Naive thymus-derived CD8-positive, alpha-beta T cell (primary cell): ENCODE data around the gene CGB1. TPM values are rescaled to one million over a fixed set of nuclear protein-coding genes. Genes with fewer than 3 reads are reported as not detected.
"Not testable (repeated sequence)": the region's sequence is repeated elsewhere in the genome, so short reads cannot be mapped to it uniquely, and the experiment has no call there.

Experiments used
- ATAC-seq, 2 donors: fragments of 150-1000 bp; cut with Tn5 transposase in 1 of 2; sonication (Bioruptor Pico), chemical (Tn5 transposase) in 1 of 2; 1 replicate in 1 of 2; 2 replicates in 1 of 2; pipeline ENCODE4 v1.10.0; 2021; ENCODE audit warnings: mild to moderate bottlenecking in 2 of 2, moderate library complexity in 2 of 2
- POLR2A ChIA-PET: fragments of 350-600 bp; sonication (Branson Sonifier 250); formaldehyde crosslinking; loops from one replicate; lab custom pipeline; 2021; ENCODE audit warnings: antibody characterized with exemption; lab: Charles Lee
- DNase-seq, 10 donors: peaks; one replicate each; pipeline versions ENCODE4 v3.0.0 to v3.0.0-alpha.2; 2020 to 2022
- H3K27ac Mint-ChIP-seq, 10 donors: one replicate each; pipeline ENCODE4 v1.8.0; 2020 to 2022; ENCODE audit warnings: mild to moderate bottlenecking in 10 of 10, mixed read lengths in 10 of 10, moderate library complexity in 4 of 10, inconsistent platforms in 1 of 10
- H3K27me3 Mint-ChIP-seq, 5 donors: one replicate each; pipeline ENCODE4 v1.8.0; 2021 to 2022; ENCODE audit warnings: mixed read lengths in 5 of 5
- H3K36me3 Mint-ChIP-seq, 3 donors: one replicate each; pipeline ENCODE4 v1.8.0; 2020 to 2022; ENCODE audit warnings: mixed read lengths in 3 of 3, mild to moderate bottlenecking in 2 of 3, inconsistent platforms in 1 of 3
- H3K4me1 Mint-ChIP-seq, 4 donors: one replicate each; pipeline ENCODE4 v1.8.0; 2021 to 2022; ENCODE audit warnings: mixed read lengths in 4 of 4
- H3K4me3 Mint-ChIP-seq, 10 donors: one replicate each; pipeline ENCODE4 v1.8.0; 2020 to 2022; ENCODE audit warnings: mild to moderate bottlenecking in 10 of 10, mixed read lengths in 10 of 10, moderate library complexity in 6 of 10, inconsistent platforms in 1 of 10
- H3K9me3 Mint-ChIP-seq, 9 donors: one replicate each; pipeline ENCODE4 v1.8.0; 2020 to 2022; ENCODE audit warnings: mixed read lengths in 9 of 9, mild to moderate bottlenecking in 3 of 9, inconsistent platforms in 1 of 9, moderate library complexity in 1 of 9
- polyA plus RNA-seq, 3 donors: library from polyadenylated mRNA; unstranded; fragments of 300-500 nt; fragmentation: Illumina TruSeq; gene quantifications; one replicate each; pipeline ENCODE4 v1.2.3, GENCODE V29; 2021
- total RNA-seq, 8 experiments: library from RNA in 2 of 8; stranded (reverse) in 2 of 8; gene quantifications; one replicate each; pipeline ENCODE4 v1.2.3 and lab custom pipeline; 2021 to 2026

The CGB1 gene
- total and polyA plus RNA-seq, 5 experiments from 2014 or later = not detected

DNA sequence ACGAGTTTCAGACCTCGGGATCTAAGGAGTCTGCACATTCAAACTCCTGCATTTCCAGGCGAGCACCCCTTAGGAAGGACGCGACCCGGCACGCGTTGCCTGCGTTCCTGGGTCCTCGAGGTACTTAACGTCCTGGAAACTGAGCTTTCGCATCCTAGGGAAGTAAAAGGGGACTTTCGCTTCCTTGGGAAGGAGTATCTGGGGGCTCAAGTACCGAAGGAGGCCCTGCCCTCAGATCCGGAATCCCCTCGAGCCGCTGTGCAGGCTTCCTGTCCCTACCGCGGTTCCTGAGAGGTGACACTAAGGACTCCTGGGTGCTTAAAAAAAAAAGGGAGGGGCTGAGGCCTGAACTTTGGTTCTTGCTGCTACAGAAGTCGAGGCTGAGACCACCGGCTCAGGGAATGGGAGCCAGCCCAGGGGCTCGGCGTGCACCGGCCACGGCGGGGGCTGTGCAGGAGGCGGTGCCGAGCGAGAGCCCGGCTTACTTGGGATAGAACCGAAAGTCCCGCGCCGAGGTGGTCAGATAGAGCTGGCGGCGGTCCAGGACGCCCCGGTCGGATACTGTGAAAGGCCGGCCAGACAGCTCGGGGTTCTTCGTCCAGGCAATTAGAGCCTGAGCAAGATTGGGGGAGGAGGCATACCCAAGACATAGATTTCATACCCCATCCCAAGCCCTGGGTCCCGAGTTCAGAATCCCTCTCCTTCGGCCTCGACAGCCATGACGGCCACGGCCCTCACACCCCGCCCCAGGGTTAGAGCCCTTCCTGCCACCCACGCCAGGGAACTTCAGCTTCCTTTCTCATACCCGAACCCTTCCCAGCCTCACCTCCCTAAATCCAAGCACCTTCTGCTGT lies 18.1 kb downstream of the CGB1 start:
- H3K27ac Mint-ChIP-seq = peak overlapping the region in 8 of 10 donors; percentile 40 to 85 (median 67)
- H3K4me3 Mint-ChIP-seq = peak overlapping the region; percentile 81 to 95 (median 90)
- POLR2A ChIA-PET = interaction anchor here (0.6 to 1.4 kb wide), 3 partner anchors 25 to 915 kb away, joined by 3 to 19 read pairs (median 4); partner anchors contain the start of genes GYS1 and RUVBL2

DNA sequence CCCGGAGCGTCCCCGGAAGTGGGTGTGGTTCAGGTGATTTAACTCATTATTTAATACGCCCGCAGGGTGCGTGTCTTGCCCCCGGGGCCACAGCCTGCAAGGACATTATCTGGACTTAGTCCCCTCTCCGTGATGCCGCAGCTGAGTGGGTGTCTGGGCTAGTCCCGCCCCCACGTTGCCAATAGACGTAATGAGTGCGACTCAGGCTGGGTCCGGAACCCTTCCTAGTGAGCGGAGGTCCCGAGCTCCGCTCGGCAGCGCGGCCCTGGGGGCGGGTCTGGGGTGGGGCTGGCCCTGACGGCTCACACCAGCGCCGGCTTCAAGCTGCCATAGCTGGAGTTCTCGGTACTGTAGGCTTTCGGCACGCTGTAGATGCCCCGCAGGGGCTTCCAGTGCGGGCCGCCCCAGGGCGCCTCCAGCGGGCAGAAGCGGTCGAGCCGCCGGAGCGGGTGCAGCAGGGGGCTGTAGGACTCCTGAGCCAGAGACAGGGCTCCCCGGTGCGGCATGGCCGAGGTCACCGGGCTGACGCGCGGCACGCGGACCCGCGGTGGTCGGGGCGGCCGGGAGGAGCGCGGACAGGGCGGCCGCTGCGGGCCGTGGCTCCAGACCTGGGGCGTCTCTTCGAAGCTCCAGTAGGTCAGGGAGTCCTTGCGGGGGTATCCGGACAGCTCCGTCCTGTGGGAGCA lies 18.9 kb downstream of the CGB1 start:
- POLR2A ChIA-PET = interaction anchor here (0.6 to 1.4 kb wide), 2 partner anchors 25 to 753 kb away, joined by 4 to 19 read pairs; partner anchors contain the start of genes GYS1 and RUVBL2
- ATAC-seq = peak; percentile 88 to 93
- Mint-ChIP-seq H3K4me3 (peak overlapping the region; percentile 81 to 95 (median 90)), H3K4me1 (peaks cover 10 to 35% (median 24%) of the 10 kb centered on the region in 4 donors), H3K9me3 (no peaks in the 10 kb centered on the region), H3K27ac (peak overlapping the region in 6 of 10 donors; percentile 38 to 73 (median 67)), H3K27me3 (peaks cover 0 to 6% (median 0%) of the 10 kb centered on the region in 5 donors), H3K36me3 (peaks cover 0 to 8% (median 0%) of the 10 kb centered on the region in 3 donors)
- peak; percentile 55 to 83 (median 65) for DNase-seq

More for the DNA sequence above, 18.1 kb downstream of the CGB1 start:
- ATAC-seq (peak; percentile 32 to 34), DNase-seq (peak in 3 of 10 donors; percentile 33 to 48 (median 40))
- not testable (repeated sequence) for H3K9me3 Mint-ChIP-seq, H3K27me3 Mint-ChIP-seq, H3K36me3 Mint-ChIP-seq
- peaks cover 10 to 35% (median 24%) of the 10 kb centered on the region in 4 donors for H3K4me1 Mint-ChIP-seq

DNA sequence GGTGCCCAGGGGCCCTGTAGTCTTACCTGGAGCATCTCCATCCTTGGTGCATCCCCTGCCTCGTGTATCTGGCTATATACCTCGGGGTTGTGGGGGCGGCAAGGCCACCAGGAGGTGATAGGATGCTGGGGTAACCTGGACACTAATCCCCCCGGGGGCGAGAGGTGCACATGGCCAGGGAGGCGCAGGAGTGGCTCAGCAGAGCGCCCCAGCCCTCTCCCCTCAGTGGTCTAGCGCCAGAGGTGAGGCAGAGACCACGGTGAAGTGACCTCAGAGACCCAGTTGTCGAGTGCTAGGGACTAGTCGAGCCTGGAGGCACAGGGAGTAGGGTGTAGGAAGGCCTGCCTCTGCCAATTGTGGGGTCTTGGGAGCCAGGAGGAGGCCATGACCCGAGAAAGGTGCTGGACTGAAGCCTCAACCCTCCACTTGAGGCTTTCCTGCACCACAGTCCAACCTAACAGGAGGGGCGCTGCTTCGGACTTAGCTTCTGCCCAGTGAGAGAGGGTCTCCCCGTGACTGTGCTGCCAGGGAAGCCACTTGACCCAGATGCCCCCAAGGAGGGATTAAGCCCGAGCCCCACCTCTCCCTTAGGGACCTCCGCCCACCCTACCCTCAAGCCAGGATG lies 19.5 kb downstream of the CGB1 start, which contains the start of gene LHB:
Gene LHB, minus strand, starts transcription at position 51 of the 625 bp plus-strand sequence. Its CDS starts 10 bp downstream, at position 41.
- Mint-ChIP-seq H3K4me1 (peaks cover 10 to 35% (median 24%) of the 10 kb centered on the region in 4 donors), H3K36me3 (peaks cover 0 to 8% (median 0%) of the 10 kb centered on the region in 3 donors), H3K27me3 (peaks cover 0 to 6% (median 0%) of the 10 kb centered on the region in 5 donors), H3K9me3 (no peaks in the 10 kb centered on the region), H3K4me3 (peak within 1 kb of the TSS; percentile 81 to 95 (median 90)), H3K27ac (peak within 1 kb of the TSS in 8 of 10 donors; percentile 35 to 80 (median 67))
- no peak for ATAC-seq
- POLR2A ChIA-PET = interaction anchor here (1.4 kb wide), 1 partner anchor 24 kb away, joined by 19 read pairs; the partner anchor contains the start of genes GYS1 and RUVBL2
- DNase-seq = no peak

DNA sequence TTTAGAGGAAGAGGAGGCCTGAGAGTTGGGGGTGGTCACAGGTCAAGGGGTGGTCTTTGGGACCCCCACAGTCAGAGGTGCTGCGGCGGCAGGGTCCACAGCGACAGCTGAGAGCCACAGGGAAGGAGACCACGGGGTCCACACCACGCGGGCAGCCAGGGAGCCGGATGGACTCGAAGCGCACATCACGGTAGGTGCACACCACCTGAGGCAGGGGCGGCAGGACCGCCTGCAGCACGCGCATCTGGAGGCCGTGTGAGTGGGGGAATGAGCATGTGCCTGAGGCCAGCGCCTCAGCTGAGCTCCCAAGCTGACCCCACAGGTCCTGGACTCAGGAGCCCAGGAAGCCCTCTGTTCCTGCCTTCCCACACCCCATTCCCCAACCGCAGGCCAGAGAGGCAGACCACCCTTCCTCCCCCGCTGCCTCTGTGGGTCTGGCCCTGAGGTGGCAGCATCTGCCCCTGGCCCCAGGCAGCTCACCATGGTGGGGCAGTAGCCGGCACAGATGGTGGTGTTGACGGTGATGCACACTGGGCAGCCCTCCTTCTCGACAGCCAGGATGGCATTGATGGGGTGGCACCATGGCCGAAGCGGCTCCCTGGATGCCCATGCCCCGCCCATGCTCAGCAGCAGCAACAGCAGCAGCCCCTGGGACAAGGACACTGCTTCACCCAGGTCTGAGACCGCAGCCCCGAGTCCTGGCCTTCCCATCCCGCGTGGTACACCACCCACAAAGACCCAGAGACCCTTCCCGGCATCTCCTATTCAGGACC lies 20.4 kb downstream of the CGB1 start:
- POLR2A ChIA-PET = interaction anchor here (0.9 kb wide), 1 partner anchor 23 kb away, joined by 3 read pairs; the partner anchor contains the start of genes GYS1 and RUVBL2
- Mint-ChIP-seq H3K9me3 (no peaks in the 10 kb centered on the region), H3K4me3 (peak overlapping the region in 7 of 10 donors; percentile 13 to 95 (median 32)), H3K27me3 (peaks cover 0 to 3% (median 0%) of the 10 kb centered on the region in 5 donors), H3K36me3 (peaks cover 0 to 10% (median 2%) of the 10 kb centered on the region in 3 donors), H3K4me1 (peaks cover 9 to 34% (median 21%) of the 10 kb centered on the region in 4 donors), H3K27ac (peak overlapping the region in 4 of 10 donors; percentile 12 to 80 (median 44))
- DNase-seq = no peak
- ATAC-seq = no peak

DNA sequence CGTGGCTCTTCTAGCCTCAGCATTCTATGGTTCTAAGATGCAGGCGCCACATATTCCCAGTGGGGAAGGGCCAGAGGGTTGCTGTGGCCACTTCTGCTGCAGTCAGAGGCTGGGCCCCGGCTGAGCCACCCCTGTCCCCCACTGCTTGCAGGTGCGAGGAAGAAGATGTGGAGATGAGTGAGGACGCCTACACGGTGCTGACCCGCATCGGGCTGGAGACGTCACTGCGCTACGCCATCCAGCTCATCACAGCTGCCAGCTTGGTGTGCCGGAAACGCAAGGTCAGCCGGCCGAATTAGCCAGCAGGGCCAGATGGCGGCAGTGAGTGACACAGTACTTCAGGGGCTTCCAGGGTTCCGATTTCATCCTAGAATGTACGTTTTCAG lies 21.8 kb downstream of the CGB1 start:
- Mint-ChIP-seq H3K9me3 (no peaks in the 10 kb centered on the region), H3K27me3 (peaks cover 0 to 3% (median 0%) of the 10 kb centered on the region in 5 donors), H3K4me1 (peaks cover 5 to 21% (median 13%) of the 10 kb centered on the region in 4 donors), H3K4me3 (no peak overlapping the region), H3K36me3 (peaks cover 0 to 23% (median 3%) of the 10 kb centered on the region in 3 donors), H3K27ac (no peak overlapping the region)
- no peak for ATAC-seq
- no peak for DNase-seq
- POLR2A ChIA-PET = no interaction called here

DNA sequence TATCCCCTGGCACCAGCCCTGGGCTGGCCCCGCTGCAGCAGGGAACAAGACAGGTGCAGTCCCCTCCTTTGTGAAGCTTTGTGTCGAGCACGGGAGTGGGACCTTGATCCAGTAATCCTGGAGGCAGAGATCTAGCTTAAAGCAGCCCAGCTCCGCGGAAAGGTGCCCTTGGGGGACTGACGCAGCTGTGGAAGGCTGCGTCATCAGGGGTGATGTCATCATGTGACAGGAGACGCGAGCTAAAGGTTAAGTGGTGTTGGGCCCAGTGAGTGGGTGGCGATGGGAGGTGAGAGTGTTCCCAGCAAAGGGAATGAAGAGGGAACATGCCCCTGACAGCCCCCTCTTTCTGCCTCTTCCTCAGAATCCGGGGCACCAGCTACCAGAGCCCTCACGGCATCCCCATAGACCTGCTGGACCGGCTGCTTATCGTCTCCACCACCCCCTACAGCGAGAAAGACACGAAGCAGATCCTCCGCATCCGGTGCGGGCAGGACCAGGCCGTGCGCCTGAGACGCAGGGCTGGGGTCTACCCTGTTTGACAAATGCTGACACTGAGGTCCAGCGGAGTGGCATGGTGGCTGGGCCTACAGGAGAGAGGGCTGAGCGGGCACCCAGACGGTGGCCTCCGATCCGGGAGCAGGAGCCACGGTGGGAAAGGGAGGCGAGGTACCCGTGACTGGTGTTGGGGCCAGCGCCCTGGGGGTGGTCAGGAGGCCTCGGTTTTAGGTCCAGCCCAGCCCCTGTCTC lies 22.4 kb downstream of the CGB1 start:
- H3K9me3 Mint-ChIP-seq = no peaks in the 10 kb centered on the region
- POLR2A ChIA-PET = no interaction called here
- peak overlapping the region in 1 of 10 donors; percentile 82 for H3K27ac Mint-ChIP-seq
- H3K4me1 Mint-ChIP-seq = peaks cover 4 to 16% (median 10%) of the 10 kb centered on the region in 4 donors
- peaks cover 0 to 3% (median 0%) of the 10 kb centered on the region in 5 donors for H3K27me3 Mint-ChIP-seq
- no peak for ATAC-seq
- H3K4me3 Mint-ChIP-seq = peak overlapping the region in 2 of 10 donors; percentile 14 to 41
- no peak for DNase-seq
- peaks cover 0 to 27% (median 3%) of the 10 kb centered on the region in 3 donors for H3K36me3 Mint-ChIP-seq

DNA sequence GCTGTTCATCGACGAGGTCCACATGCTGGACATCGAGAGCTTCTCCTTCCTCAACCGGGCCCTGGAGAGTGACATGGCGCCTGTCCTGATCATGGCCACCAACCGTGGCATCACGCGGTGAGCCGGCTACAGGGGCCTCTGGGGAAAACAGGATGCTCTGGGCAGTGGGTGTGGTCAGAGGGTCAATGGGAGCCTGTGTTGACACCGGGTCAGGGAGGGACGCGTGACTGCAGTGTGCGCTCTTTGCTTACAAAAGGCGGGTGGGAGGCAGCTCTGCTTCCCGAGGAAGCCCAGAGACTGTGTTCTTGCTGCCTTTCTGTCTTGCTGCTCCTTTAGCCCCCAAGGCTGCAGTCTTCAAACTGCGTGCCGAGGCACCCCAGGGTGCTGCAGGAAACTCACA lies 25.5 kb downstream of the CGB1 start:
- H3K27me3 Mint-ChIP-seq = no peaks in the 10 kb centered on the region
- peaks cover 0 to 43% (median 7%) of the 10 kb centered on the region in 3 donors for H3K36me3 Mint-ChIP-seq
- H3K27ac Mint-ChIP-seq = no peak overlapping the region
- H3K9me3 Mint-ChIP-seq = no peaks in the 10 kb centered on the region
- no peaks in the 10 kb centered on the region for H3K4me1 Mint-ChIP-seq
- no peak overlapping the region for H3K4me3 Mint-ChIP-seq
- POLR2A ChIA-PET = no interaction called here
- ATAC-seq (no peak), DNase-seq (no peak)

DNA sequence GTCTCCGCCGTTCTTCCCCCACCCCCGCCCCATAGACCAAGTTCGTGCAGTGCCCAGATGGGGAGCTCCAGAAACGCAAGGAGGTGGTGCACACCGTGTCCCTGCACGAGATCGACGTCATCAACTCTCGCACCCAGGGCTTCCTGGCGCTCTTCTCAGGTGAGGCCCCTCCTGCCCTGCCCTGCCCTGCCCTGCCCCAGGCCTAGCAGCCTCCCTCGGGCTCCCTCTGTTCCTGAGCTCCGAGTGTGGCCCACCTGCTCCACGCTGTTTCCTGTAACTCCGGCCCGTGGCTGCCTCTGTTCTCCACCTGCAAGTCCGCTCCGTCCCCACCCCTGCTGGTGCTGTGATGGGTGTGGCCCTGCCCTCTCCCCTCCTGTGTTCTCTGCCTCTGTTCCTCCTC lies 26.2 kb downstream of the CGB1 start:
- DNase-seq (no peak), ATAC-seq (no peak)
- Mint-ChIP-seq H3K4me3 (no peak overlapping the region), H3K27me3 (no peaks in the 10 kb centered on the region), H3K36me3 (peaks cover 0 to 47% (median 8%) of the 10 kb centered on the region in 3 donors), H3K27ac (peak overlapping the region in 1 of 10 donors; percentile 11), H3K4me1 (no peaks in the 10 kb centered on the region), H3K9me3 (no peaks in the 10 kb centered on the region)
- POLR2A ChIA-PET = interaction anchor here (1.2 kb wide), 1 partner anchor 46 kb away, joined by 3 read pairs; no protein-coding TSS in a partner anchor

DNA sequence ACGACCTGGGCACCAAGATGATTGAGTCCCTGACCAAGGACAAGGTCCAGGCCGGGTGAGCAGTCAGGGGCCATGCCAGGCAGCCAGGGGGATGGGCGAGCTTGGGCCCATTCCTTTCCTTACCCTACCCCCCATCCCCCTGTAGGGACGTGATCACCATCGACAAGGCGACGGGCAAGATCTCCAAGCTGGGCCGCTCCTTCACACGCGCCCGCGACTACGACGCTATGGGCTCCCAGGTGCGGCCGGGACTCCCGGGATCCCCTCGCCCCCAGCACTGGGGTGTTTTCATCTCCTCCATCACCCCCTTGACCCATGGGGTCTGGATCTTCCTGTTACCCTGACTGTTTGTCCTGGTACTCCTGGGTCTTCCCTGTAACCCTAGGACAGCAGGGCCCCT lies 26.9 kb downstream of the CGB1 start:
- ATAC-seq = no peak
- POLR2A ChIA-PET = interaction anchor here (0.9 to 1.2 kb wide), 2 partner anchors 16 to 46 kb away, joined by 3 to 7 read pairs; partner anchors contain the start of genes GYS1 and RUVBL2
- Mint-ChIP-seq H3K36me3 (peaks cover 0 to 50% (median 13%) of the 10 kb centered on the region in 3 donors), H3K4me1 (no peaks in the 10 kb centered on the region), H3K27me3 (no peaks in the 10 kb centered on the region), H3K27ac (no peak overlapping the region), H3K9me3 (no peaks in the 10 kb centered on the region), H3K4me3 (no peak overlapping the region)
- DNase-seq = no peak

DNA sequence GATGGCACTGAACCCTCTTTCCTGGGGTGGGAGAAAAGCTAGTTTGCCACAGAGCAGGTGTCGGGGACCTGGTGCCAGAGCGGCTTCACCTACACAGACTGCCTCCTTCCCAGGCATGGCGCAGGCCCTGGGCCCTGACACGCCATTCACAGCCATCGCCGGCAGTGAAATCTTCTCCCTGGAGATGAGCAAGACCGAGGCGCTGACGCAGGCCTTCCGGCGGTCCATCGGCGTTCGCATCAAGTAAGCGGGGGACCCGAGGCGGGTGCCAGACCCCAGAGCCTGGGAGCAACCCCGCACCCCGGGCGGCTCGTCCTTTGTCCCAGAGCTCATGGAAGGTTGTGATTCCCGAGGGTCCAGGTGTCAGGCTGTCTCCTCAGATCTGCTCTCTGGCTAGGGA lies 29.8 kb downstream of the CGB1 start:
- H3K27me3 Mint-ChIP-seq = no peaks in the 10 kb centered on the region
- POLR2A ChIA-PET = no interaction called here
- no peak overlapping the region for H3K4me3 Mint-ChIP-seq
- no peak overlapping the region for H3K27ac Mint-ChIP-seq
- no peaks in the 10 kb centered on the region for H3K4me1 Mint-ChIP-seq
- H3K36me3 Mint-ChIP-seq = peaks cover 0 to 70% (median 13%) of the 10 kb centered on the region in 3 donors
- DNase-seq (no peak), ATAC-seq (no peak)
- no peaks in the 10 kb centered on the region for H3K9me3 Mint-ChIP-seq
